CD4-positive, alpha-beta memory T cell (primary cell): ENCODE results near the gene EIF3A. TPM values are rescaled to one million over a fixed set of nuclear protein-coding genes. Genes with fewer than 3 reads are reported as not detected.
"Not testable (repeated sequence)": the region's sequence is repeated elsewhere in the genome, so short reads cannot be mapped to it uniquely, and the experiment has no call there.

ENCODE experiments used
- CTCF ChIA-PET: fragments of 350-600 bp; sonication (Branson Sonifier 250); formaldehyde crosslinking; loops from one replicate; lab custom pipeline; 2021; ENCODE audit warnings: inconsistent platforms; ENCODE audit not compliant: partially characterized antibody; lab: Charles Lee
- POLR2A ChIA-PET: fragments of 350-600 bp; sonication (Branson Sonifier 250); formaldehyde crosslinking; loops from one replicate; lab custom pipeline; 2021; ENCODE audit not compliant: partially characterized antibody; lab: Charles Lee
- DNase-seq, 5 donors: peaks; one replicate each; pipeline versions ENCODE4 v3.0.0 to v3.0.0-alpha.2; 2020 to 2022; ENCODE audit warnings: mixed read lengths in 1 of 5
- H3K27ac ChIP-seq: one replicate; pipeline ENCODE4 v1.7.0; 2013; ENCODE audit warnings: low read depth, low read length
- H3K27me3 ChIP-seq: 2 replicates; pipeline ENCODE4 v1.7.0; 2013; ENCODE audit warnings: mild to moderate bottlenecking, low read length, moderate library complexity; ENCODE audit not compliant: insufficient read depth
- H3K36me3 ChIP-seq: 2 replicates; pipeline ENCODE4 v1.7.0; 2013; ENCODE audit warnings: mild to moderate bottlenecking, low read length, moderate library complexity; ENCODE audit not compliant: insufficient read depth
- H3K4me1 ChIP-seq: 2 replicates; pipeline ENCODE4 v1.7.0; 2013; ENCODE audit warnings: mild to moderate bottlenecking, low read length, moderate library complexity; ENCODE audit not compliant: insufficient read depth
- H3K4me3 ChIP-seq, 2 donors: one replicate each; pipeline ENCODE4 v1.7.0; 2013; ENCODE audit warnings: low read length in 2 of 2, mild to moderate bottlenecking in 1 of 2
- H3K9me3 ChIP-seq, 2 donors: one replicate each; pipeline ENCODE4 v1.7.0; 2013; ENCODE audit warnings: low read length in 2 of 2, control low read depth in 1 of 2; ENCODE audit not compliant: control insufficient read depth in 1 of 2
- H3K27ac Mint-ChIP-seq, 7 donors: one replicate each; pipeline ENCODE4 v1.8.0; 2020 to 2021; ENCODE audit warnings: mixed read lengths in 7 of 7, mild to moderate bottlenecking in 6 of 7, inconsistent platforms in 3 of 7, moderate library complexity in 3 of 7
- H3K27me3 Mint-ChIP-seq, 2 donors: one replicate each; pipeline ENCODE4 v1.8.0; 2020 to 2021; ENCODE audit warnings: mixed read lengths in 2 of 2
- H3K36me3 Mint-ChIP-seq, 2 donors: one replicate each; pipeline ENCODE4 v1.8.0; 2020 to 2021; ENCODE audit warnings: mixed read lengths in 2 of 2, inconsistent platforms in 1 of 2, mild to moderate bottlenecking in 1 of 2
- H3K4me1 Mint-ChIP-seq, 4 donors: one replicate each; pipeline ENCODE4 v1.8.0; 2020 to 2021; ENCODE audit warnings: mixed read lengths in 4 of 4, mild to moderate bottlenecking in 1 of 4
- H3K4me3 Mint-ChIP-seq, 8 donors: one replicate each; pipeline ENCODE4 v1.8.0; 2020 to 2021; ENCODE audit warnings: mixed read lengths in 8 of 8, mild to moderate bottlenecking in 7 of 8, moderate library complexity in 6 of 8, inconsistent platforms in 3 of 8
- H3K9me3 Mint-ChIP-seq, 8 donors: one replicate each; pipeline ENCODE4 v1.8.0; 2020 to 2021; ENCODE audit warnings: mixed read lengths in 8 of 8, mild to moderate bottlenecking in 5 of 8, inconsistent platforms in 3 of 8, moderate library complexity in 1 of 8
- intact Hi-C: fragments of 100-400 bp; cut with micrococcal nuclease; formaldehyde crosslinking; loops from one replicate; pipeline ENCODE4 v1.15.1; 2023
- polyA plus RNA-seq, 2 donors: library from polyadenylated mRNA; unstranded; fragments of 300-500 nt; fragmentation: Illumina TruSeq; gene quantifications; one replicate each; pipeline ENCODE4 v1.2.3, GENCODE V29; 2021
- total RNA-seq, 2 experiments: library from RNA; stranded (reverse); gene quantifications; one replicate each; pipeline ENCODE4 v1.2.3, GENCODE V29; 2021

EIF3A gene
- total and polyA plus RNA-seq, 4 experiments from 2014 or later, result 29.8 to 129 (median 102) TPM

GRCh38 chr10:119028900-119029612 lies 51.6 kb downstream of the EIF3A start:
- Histone ChIP-seq H3K9me3 (no peaks in the 10 kb centered on the region), H3K27ac (no peak overlapping the region), H3K4me3 (peak overlapping the region in 1 of 2 donors; percentile 28), H3K36me3 (peaks cover 4% of the 10 kb centered on the region), H3K4me1 (peaks cover 7% of the 10 kb centered on the region), H3K27me3 (no peaks in the 10 kb centered on the region)
- peak; percentile 69 to 84 (median 73) for DNase-seq
- Mint-ChIP-seq H3K4me3 (peak overlapping the region; percentile 78 to 85 (median 80)), H3K4me1 (peaks cover 6 to 30% (median 15%) of the 10 kb centered on the region in 4 donors), H3K36me3 (peaks cover 4 to 8% of the 10 kb centered on the region in 2 donors), H3K9me3 (no peaks in the 10 kb centered on the region), H3K27ac (peak overlapping the region in 3 of 7 donors; percentile 64 to 73 (median 72)), H3K27me3 (no peaks in the 10 kb centered on the region)
- CTCF ChIA-PET, result interaction anchor here (1.0 kb wide), 1 partner anchor 177 kb away, joined by 3 read pairs; no protein-coding TSS in a partner anchor
- POLR2A ChIA-PET, result interaction anchor here (0.7 to 3.9 kb wide), 10 partner anchors 9 to 696 kb away, joined by 3 to 12 read pairs (median 6); partner anchors contain the start of genes CACUL1, DENND10, EIF3A and SFXN4
- intact Hi-C loops, result loop anchor here (1.0 to 2.0 kb wide), 2 partner anchors 274 to 461 kb away; partner anchors contain the start of gene CACUL1

GRCh38 chr10:119028445-119028899 lies 52.1 kb downstream of the EIF3A start:
- Mint-ChIP-seq H3K4me3 (peak overlapping the region; percentile 78 to 85 (median 80)), H3K27ac (peak overlapping the region in 2 of 7 donors; percentile 42 to 72), H3K4me1 (peaks cover 6 to 30% (median 15%) of the 10 kb centered on the region in 4 donors)
- intact Hi-C loops, result loop anchor here (2.0 kb wide), 1 partner anchor 274 kb away; the partner anchor contains the start of gene CACUL1
- H3K9me3 Mint-ChIP-seq, H3K27me3 Mint-ChIP-seq, CTCF ChIA-PET, H3K4me1 ChIP-seq, H3K4me3 ChIP-seq, H3K36me3 Mint-ChIP-seq, H3K27ac ChIP-seq, DNase-seq, H3K36me3 ChIP-seq, H3K27me3 ChIP-seq, H3K9me3 ChIP-seq: not testable (repeated sequence)
- POLR2A ChIA-PET, result interaction anchor here (0.7 to 3.9 kb wide), 6 partner anchors 12 to 274 kb away, joined by 3 to 12 read pairs (median 7); partner anchors contain the start of genes CACUL1, EIF3A and SFXN4

GRCh38 chr10:119026301-119027110 lies 54.1 kb downstream of the EIF3A start:
- Mint-ChIP-seq H3K4me3 (no peak overlapping the region), H3K36me3 (no peaks in the 10 kb centered on the region), H3K27me3 (no peaks in the 10 kb centered on the region), H3K4me1 (peaks cover 3 to 19% (median 11%) of the 10 kb centered on the region in 4 donors), H3K27ac (peak overlapping the region in 2 of 7 donors; percentile 24 to 32), H3K9me3 (no peaks in the 10 kb centered on the region)
- no peak overlapping the region for H3K27ac ChIP-seq
- H3K9me3 ChIP-seq, result no peaks in the 10 kb centered on the region
- H3K36me3 ChIP-seq, result no peaks in the 10 kb centered on the region
- CTCF ChIA-PET, result no interaction called here
- POLR2A ChIA-PET, result no interaction called here
- peaks cover 7% of the 10 kb centered on the region for H3K4me1 ChIP-seq
- H3K27me3 ChIP-seq, result no peaks in the 10 kb centered on the region
- no peak overlapping the region for H3K4me3 ChIP-seq
- intact Hi-C loops, result no loop called here
- DNase-seq, result no peak

GRCh38 chr10:119025776-119026175 lies 54.8 kb downstream of the EIF3A start:
- no peaks in the 10 kb centered on the region for H3K27me3 Mint-ChIP-seq
- ChIA-PET CTCF (no interaction called here), POLR2A (no interaction called here)
- no peaks in the 10 kb centered on the region for H3K9me3 Mint-ChIP-seq
- Histone ChIP-seq H3K4me1 (peaks cover 7% of the 10 kb centered on the region), H3K9me3 (no peaks in the 10 kb centered on the region), H3K36me3 (no peaks in the 10 kb centered on the region), H3K4me3 (no peak overlapping the region), H3K27me3 (no peaks in the 10 kb centered on the region), H3K27ac (no peak overlapping the region)
- no peak for DNase-seq
- H3K27ac Mint-ChIP-seq, result peak overlapping the region in 1 of 7 donors; percentile 32
- intact Hi-C loops, result no loop called here
- H3K4me3 Mint-ChIP-seq, result no peak overlapping the region
- H3K4me1 Mint-ChIP-seq, result peaks cover 1 to 12% (median 6%) of the 10 kb centered on the region in 4 donors
- H3K36me3 Mint-ChIP-seq, result no peaks in the 10 kb centered on the region

- no peaks in the 10 kb centered on the region for H3K9me3 Mint-ChIP-seq
- H3K4me3 Mint-ChIP-seq, result no peak overlapping the region
- peaks cover 0 to 12% (median 5%) of the 10 kb centered on the region in 4 donors for H3K4me1 Mint-ChIP-seq
- H3K27ac Mint-ChIP-seq, result no peak overlapping the region
- H3K27me3 Mint-ChIP-seq, result no peaks in the 10 kb centered on the region
- no peaks in the 10 kb centered on the region for H3K9me3 ChIP-seq
- no peaks in the 10 kb centered on the region for H3K36me3 Mint-ChIP-seq
- no peak for DNase-seq
- CTCF ChIA-PET, result no interaction called here
- intact Hi-C loops, result no loop called here
- H3K4me3 ChIP-seq, result no peak overlapping the region
- peaks cover 7% of the 10 kb centered on the region for H3K4me1 ChIP-seq
- no peak overlapping the region for H3K27ac ChIP-seq
- no peaks in the 10 kb centered on the region for H3K27me3 ChIP-seq
- POLR2A ChIA-PET, result no interaction called here
- H3K36me3 ChIP-seq, result no peaks in the 10 kb centered on the region
Measured at GRCh38 chr10:119025336-119025735, 55.3 kb downstream of the EIF3A start.

GRCh38 chr10:119024882-119025281 lies 55.7 kb downstream of the EIF3A start:
- no peaks in the 10 kb centered on the region for H3K36me3 Mint-ChIP-seq

GRCh38 chr10:119023553-119023868 lies 57.1 kb downstream of the EIF3A start:
- no peak overlapping the region for H3K27ac ChIP-seq
- POLR2A ChIA-PET, result no interaction called here
- CTCF ChIA-PET, result interaction anchor here (0.6 kb wide), 1 partner anchor 676 kb away, joined by 4 read pairs; no protein-coding TSS in a partner anchor
- H3K4me1 Mint-ChIP-seq, result peaks cover 0 to 7% (median 3%) of the 10 kb centered on the region in 4 donors
- DNase-seq, result no peak
- no peak overlapping the region for H3K27ac Mint-ChIP-seq
- peaks cover 0 to 2% (median 0%) of the 10 kb centered on the region in 8 donors for H3K9me3 Mint-ChIP-seq
- H3K4me3 ChIP-seq, result no peak overlapping the region
- H3K9me3 ChIP-seq, result no peaks in the 10 kb centered on the region
- H3K4me3 Mint-ChIP-seq, result no peak overlapping the region
- no peaks in the 10 kb centered on the region for H3K36me3 ChIP-seq
- H3K36me3 Mint-ChIP-seq, result no peaks in the 10 kb centered on the region
- no peaks in the 10 kb centered on the region for H3K27me3 ChIP-seq
- H3K27me3 Mint-ChIP-seq, result peaks cover 0 to 3% of the 10 kb centered on the region in 2 donors
- intact Hi-C loops, result no loop called here
- no peaks in the 10 kb centered on the region for H3K4me1 ChIP-seq

More at GRCh38 chr10:119024882-119025281, 55.7 kb downstream of the EIF3A start:
- ChIA-PET POLR2A (no interaction called here), CTCF (no interaction called here)
- Mint-ChIP-seq H3K9me3 (no peaks in the 10 kb centered on the region), H3K27ac (no peak overlapping the region), H3K27me3 (no peaks in the 10 kb centered on the region), H3K4me3 (no peak overlapping the region), H3K4me1 (peaks cover 0 to 12% (median 5%) of the 10 kb centered on the region in 4 donors)
- DNase-seq, result no peak
- intact Hi-C loops, result no loop called here
- H3K27me3 ChIP-seq, result no peaks in the 10 kb centered on the region
- no peaks in the 10 kb centered on the region for H3K9me3 ChIP-seq
- peaks cover 7% of the 10 kb centered on the region for H3K4me1 ChIP-seq
- H3K4me3 ChIP-seq, result no peak overlapping the region
- H3K36me3 ChIP-seq, result no peaks in the 10 kb centered on the region
- no peak overlapping the region for H3K27ac ChIP-seq
